HEK293 (cell line): ENCODE results near the gene HPSE2.
A peak's percentile ranks its signal among the peaks of the same experiment; 100 is the strongest.

ENCODE experiments used
- CTCF ChIA-PET: fragments of 350-600 bp; formaldehyde crosslinking; extraction: SDS; loops from one replicate; lab custom pipeline; 2021; ENCODE audit warnings: antibody characterized with exemption; lab: Yijun Ruan, JAX
- POLR2A ChIA-PET: fragments of 300-600 bp; formaldehyde crosslinking; extraction: SDS; loops from one replicate; lab custom pipeline; 2020; ENCODE audit warnings: antibody characterized with exemption, inconsistent platforms; lab: Yijun Ruan, JAX
- H3K27ac ChIP-seq: fragments of 200-500 bp; sonication (Bioruptor generic); 2 replicates; pipeline ENCODE4 v1.5.1; 2014; ENCODE audit warnings: low read depth, low read length, control low read depth, inconsistent platforms; ENCODE audit errors: extremely low read depth
- H3K36me3 ChIP-seq, 2 experiments: fragments of 200-500 bp in 1 of 2; sonication (Bioruptor generic) in 1 of 2; 1 replicate in 1 of 2; 2 replicates in 1 of 2; pipeline ENCODE4 v1.5.1; 2014 to 2017; ENCODE audit warnings: inconsistent platforms in 2 of 2, low read length in 2 of 2; ENCODE audit not compliant: control insufficient read depth in 2 of 2, insufficient read depth in 1 of 2
- H3K4me1 ChIP-seq: fragments of 200-500 bp; sonication (Bioruptor generic); 2 replicates; pipeline ENCODE4 v1.5.1; 2014; ENCODE audit warnings: mild to moderate bottlenecking, low read length, inconsistent platforms; ENCODE audit not compliant: control insufficient read depth, insufficient read depth
- H3K4me3 ChIP-seq: 2 replicates; pipeline ENCODE4 v1.5.1; 2011; ENCODE audit warnings: low read depth, mild to moderate bottlenecking, control low read depth, low read length, moderate library complexity
- H3K9me3 ChIP-seq: fragments of 200-500 bp; sonication (Bioruptor generic); 2 replicates; pipeline ENCODE4 v1.5.1; 2014; ENCODE audit warnings: low read depth, low read length, inconsistent platforms; ENCODE audit not compliant: control insufficient read depth, insufficient read depth
- CTCF ChIP-seq: fragments of 450-650 bp; formaldehyde crosslinking; IDR thresholded peaks from 2 replicates; pipeline ENCODE4 v1.5.1; 2016; ENCODE audit warnings: missing biosample characterization, missing genetic modification characterization
- IKZF3 ChIP-seq: fragments of 450-650 bp; IDR thresholded peaks from 2 replicates; pipeline ENCODE4 v1.5.0; 2018; ENCODE audit warnings: missing biosample characterization, mild to moderate bottlenecking, missing genetic modification characterization, moderate library complexity
- SP3 ChIP-seq: fragments of 450-650 bp; formaldehyde crosslinking; IDR thresholded peaks from 2 replicates; pipeline ENCODE4 v1.5.1; 2016; ENCODE audit warnings: missing biosample characterization, missing genetic modification characterization
- SP7 ChIP-seq: fragments of 450-650 bp; formaldehyde crosslinking; IDR thresholded peaks from 2 replicates; pipeline ENCODE4 v1.5.1; 2016; ENCODE audit warnings: missing biosample characterization, missing genetic modification characterization
- ZBTB17 ChIP-seq: fragments of 450-650 bp; formaldehyde crosslinking; IDR thresholded peaks from 2 replicates; pipeline ENCODE4 v1.5.1; 2016; ENCODE audit warnings: missing biosample characterization, missing genetic modification characterization
- ZEB2 ChIP-seq: fragments of 450-650 bp; formaldehyde crosslinking; IDR thresholded peaks from 2 replicates; pipeline ENCODE4 v1.5.1; 2016; ENCODE audit warnings: missing biosample characterization, missing genetic modification characterization
- ZFHX2 ChIP-seq: fragments of 450-650 bp; formaldehyde crosslinking; conservative IDR thresholded peaks from 2 replicates; pipeline ENCODE4 v1.5.1; 2016; ENCODE audit warnings: missing biosample characterization, missing genetic modification characterization
- ZNF2 ChIP-seq: fragments of 450-650 bp; formaldehyde crosslinking; IDR thresholded peaks from 2 replicates; pipeline ENCODE4 v1.5.1; 2016; ENCODE audit warnings: missing biosample characterization, missing genetic modification characterization
- ZNF416 ChIP-seq: fragments of 450-650 bp; formaldehyde crosslinking; IDR thresholded peaks from 2 replicates; pipeline ENCODE4 v1.5.1; 2016; ENCODE audit warnings: missing biosample characterization, missing genetic modification characterization
- ZNF530 ChIP-seq: fragments of 450-650 bp; formaldehyde crosslinking; IDR thresholded peaks from 2 replicates; pipeline ENCODE4 v1.5.1; 2016; ENCODE audit warnings: low read depth, missing biosample characterization, missing genetic modification characterization
- ZNF561 ChIP-seq: fragments of 450-650 bp; IDR thresholded peaks from 2 replicates; pipeline ENCODE4 v1.5.1; 2018; ENCODE audit warnings: missing biosample characterization, missing genetic modification characterization, borderline replicate concordance
- ZNF654 ChIP-seq: fragments of 450-650 bp; formaldehyde crosslinking; IDR thresholded peaks from 2 replicates; pipeline ENCODE4 v1.5.1; 2016; ENCODE audit warnings: low read depth, missing biosample characterization, missing genetic modification characterization
- TF ChIP-seq, protein P1 (sequence below): fragments of 450-650 bp; formaldehyde crosslinking; IDR thresholded peaks from 2 replicates; pipeline ENCODE4 v1.5.1; 2016; ENCODE audit warnings: missing biosample characterization, missing genetic modification characterization
- TF ChIP-seq, protein P2 (sequence below): fragments of 450-650 bp; formaldehyde crosslinking; conservative IDR thresholded peaks from 2 replicates; pipeline ENCODE4 v1.5.1; 2016; ENCODE audit warnings: low read depth, missing biosample characterization, missing genetic modification characterization
- TF ChIP-seq, protein P3 (sequence below): fragments of 450-650 bp; formaldehyde crosslinking; IDR thresholded peaks from 2 replicates; pipeline ENCODE4 v1.5.1; 2016; ENCODE audit warnings: missing biosample characterization, missing genetic modification characterization

The HPSE2 gene

DNA sequence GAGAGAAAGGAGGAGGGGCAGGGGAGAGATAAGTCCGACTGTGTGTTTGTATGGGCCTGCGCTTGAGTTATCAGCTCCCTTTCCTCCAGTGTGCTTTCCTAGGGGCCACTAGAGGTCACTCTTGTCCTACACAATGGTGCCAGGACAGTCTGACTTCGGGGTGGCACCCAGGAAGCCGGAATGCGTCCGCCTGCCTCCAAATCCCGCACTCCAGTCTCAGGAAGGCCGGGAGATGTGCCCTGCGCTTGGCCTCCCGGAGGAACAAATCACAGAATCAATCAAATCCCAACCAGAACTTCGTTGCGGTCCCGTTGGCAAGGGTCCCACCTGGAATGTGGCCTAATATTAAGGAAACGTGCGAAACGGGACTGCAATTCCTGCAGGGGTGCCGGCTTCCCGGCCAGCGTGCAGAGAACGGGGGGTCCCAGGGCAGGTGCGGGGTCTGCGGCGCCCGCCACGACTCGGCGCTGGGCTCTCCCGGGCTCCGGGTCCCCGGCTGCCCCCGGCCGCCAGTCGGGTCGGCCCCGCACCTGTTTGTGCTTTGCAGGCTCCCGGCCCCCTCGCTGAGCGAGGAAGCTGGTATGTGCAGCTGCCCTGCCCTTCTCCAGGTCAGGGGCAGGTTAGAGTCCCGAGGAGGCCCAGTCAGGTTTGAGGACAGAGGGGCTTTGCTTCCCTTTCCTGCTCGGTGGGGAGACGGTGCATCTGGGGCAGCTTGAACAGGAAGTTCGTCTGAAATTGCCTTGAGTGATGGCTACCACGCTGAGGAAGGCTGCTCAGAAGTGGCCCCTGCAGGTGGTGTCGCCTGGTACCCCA is 767.9 kb downstream of the HPSE2 start (continued):
- TF ChIP-seq, protein P1, sequence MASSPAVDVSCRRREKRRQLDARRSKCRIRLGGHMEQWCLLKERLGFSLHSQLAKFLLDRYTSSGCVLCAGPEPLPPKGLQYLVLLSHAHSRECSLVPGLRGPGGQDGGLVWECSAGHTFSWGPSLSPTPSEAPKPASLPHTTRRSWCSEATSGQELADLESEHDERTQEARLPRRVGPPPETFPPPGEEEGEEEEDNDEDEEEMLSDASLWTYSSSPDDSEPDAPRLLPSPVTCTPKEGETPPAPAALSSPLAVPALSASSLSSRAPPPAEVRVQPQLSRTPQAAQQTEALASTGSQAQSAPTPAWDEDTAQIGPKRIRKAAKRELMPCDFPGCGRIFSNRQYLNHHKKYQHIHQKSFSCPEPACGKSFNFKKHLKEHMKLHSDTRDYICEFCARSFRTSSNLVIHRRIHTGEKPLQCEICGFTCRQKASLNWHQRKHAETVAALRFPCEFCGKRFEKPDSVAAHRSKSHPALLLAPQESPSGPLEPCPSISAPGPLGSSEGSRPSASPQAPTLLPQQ (tag by site-specific recombination): 0 out of 2 replicates have a peak, but pooled peaks have one; percentile 26
- TF ChIP-seq ZNF561 (peak; percentile 86), IKZF3 (tag by site-specific recombination) (peak; percentile 53; the same call in 1 of the 2 replicates), CTCF (tag by site-specific recombination) (peak; percentile 91), ZNF2 (tag by site-specific recombination) (peak; percentile 61; the same call in 1 of the 2 replicates), ZBTB17 (tag by site-specific recombination) (0 out of 2 replicates have a peak, but pooled peaks have one; percentile 34), SP3 (tag by site-specific recombination) (no peak), ZNF416 (tag by site-specific recombination) (no peak), ZEB2 (tag by site-specific recombination) (0 out of 2 replicates have a peak, but pooled peaks have one; percentile 17), ZNF654 (tag by site-specific recombination) (peak; percentile 99), ZNF530 (tag by site-specific recombination) (no peak), SP7 (peak; percentile 46; the same call in 1 of the 2 replicates)
- TF ChIP-seq, protein P2, sequence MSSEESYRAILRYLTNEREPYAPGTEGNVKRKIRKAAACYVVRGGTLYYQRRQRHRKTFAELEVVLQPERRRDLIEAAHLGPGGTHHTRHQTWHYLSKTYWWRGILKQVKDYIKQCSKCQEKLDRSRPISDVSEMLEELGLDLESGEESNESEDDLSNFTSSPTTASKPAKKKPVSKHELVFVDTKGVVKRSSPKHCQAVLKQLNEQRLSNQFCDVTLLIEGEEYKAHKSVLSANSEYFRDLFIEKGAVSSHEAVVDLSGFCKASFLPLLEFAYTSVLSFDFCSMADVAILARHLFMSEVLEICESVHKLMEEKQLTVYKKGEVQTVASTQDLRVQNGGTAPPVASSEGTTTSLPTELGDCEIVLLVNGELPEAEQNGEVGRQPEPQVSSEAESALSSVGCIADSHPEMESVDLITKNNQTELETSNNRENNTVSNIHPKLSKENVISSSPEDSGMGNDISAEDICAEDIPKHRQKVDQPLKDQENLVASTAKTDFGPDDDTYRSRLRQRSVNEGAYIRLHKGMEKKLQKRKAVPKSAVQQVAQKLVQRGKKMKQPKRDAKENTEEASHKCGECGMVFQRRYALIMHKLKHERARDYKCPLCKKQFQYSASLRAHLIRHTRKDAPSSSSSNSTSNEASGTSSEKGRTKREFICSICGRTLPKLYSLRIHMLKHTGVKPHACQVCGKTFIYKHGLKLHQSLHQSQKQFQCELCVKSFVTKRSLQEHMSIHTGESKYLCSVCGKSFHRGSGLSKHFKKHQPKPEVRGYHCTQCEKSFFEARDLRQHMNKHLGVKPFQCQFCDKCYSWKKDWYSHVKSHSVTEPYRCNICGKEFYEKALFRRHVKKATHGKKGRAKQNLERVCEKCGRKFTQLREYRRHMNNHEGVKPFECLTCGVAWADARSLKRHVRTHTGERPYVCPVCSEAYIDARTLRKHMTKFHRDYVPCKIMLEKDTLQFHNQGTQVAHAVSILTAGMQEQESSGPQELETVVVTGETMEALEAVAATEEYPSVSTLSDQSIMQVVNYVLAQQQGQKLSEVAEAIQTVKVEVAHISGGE (tag by site-specific recombination): peak; percentile 88

DNA sequence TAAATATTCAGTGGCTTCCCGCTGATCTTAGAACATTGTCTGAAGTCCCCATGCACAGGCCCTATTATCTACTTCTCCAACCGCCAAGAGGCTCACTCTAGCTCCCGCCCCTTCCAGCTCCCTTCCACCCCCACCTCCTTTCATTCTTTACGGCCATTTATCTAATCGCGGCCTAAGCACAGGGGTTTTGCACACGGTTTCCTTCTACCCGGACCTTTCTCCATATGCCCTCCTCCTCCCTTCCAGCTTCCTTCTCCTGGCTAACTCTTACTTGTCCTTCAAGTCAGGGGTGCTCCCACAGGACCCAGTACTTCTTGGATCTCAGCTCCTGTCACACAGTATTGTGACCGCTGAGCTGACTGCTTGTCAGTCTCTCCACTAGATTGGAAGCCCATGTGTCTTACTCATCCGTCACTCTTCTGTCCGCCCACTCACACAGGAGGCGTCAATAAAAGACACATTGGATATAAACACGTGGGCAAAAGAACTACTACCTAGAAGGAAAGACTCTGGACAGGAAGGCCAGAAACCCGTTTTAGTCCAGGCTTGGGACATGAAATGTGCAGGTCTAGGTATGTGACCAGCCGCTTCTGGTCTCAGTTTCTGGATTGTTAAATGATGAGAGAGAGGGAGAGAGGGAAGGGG is 768.7 kb downstream of the HPSE2 start:
- POLR2A ChIA-PET: interaction anchor here (0.7 kb wide), 1 partner anchor 894 kb away, joined by 6 read pairs; no protein-coding TSS in a partner anchor
- H3K4me3 ChIP-seq: no peak overlapping the region
- TF ChIP-seq, protein P3, sequence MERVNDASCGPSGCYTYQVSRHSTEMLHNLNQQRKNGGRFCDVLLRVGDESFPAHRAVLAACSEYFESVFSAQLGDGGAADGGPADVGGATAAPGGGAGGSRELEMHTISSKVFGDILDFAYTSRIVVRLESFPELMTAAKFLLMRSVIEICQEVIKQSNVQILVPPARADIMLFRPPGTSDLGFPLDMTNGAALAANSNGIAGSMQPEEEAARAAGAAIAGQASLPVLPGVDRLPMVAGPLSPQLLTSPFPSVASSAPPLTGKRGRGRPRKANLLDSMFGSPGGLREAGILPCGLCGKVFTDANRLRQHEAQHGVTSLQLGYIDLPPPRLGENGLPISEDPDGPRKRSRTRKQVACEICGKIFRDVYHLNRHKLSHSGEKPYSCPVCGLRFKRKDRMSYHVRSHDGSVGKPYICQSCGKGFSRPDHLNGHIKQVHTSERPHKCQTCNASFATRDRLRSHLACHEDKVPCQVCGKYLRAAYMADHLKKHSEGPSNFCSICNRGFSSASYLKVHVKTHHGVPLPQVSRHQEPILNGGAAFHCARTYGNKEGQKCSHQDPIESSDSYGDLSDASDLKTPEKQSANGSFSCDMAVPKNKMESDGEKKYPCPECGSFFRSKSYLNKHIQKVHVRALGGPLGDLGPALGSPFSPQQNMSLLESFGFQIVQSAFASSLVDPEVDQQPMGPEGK (tag by site-specific recombination): no peak
- TF ChIP-seq SP3 (tag by site-specific recombination) (no peak), ZFHX2 (tag by site-specific recombination) (0 out of 2 replicates have a peak, but pooled peaks have one; percentile 12)
- no peaks in the 10 kb centered on the region for H3K9me3 ChIP-seq
- no peaks in the 10 kb centered on the region for H3K36me3 ChIP-seq
- no peaks in the 10 kb centered on the region for H3K4me1 ChIP-seq
- CTCF ChIA-PET: interaction anchor here (0.5 to 3.5 kb wide), 31 partner anchors 9 to 1118 kb away, joined by 3 to 17 read pairs (median 3); no protein-coding TSS in a partner anchor
- H3K27ac ChIP-seq: no peak overlapping the region
